GM12878 (cell line): ENCODE measurements around the gene POFUT1. TPM values are rescaled to one million over a fixed set of nuclear protein-coding genes. Genes with fewer than 3 reads are reported as not detected.

Experiments used
- ATF7 ChIP-seq: fragments of 450-650 bp; IDR thresholded peaks from 2 replicates; pipeline ENCODE4 v1.6.1; 2016; ENCODE audit warnings: low read depth, mild to moderate bottlenecking
- CREB1 ChIP-seq: IDR thresholded peaks from 2 replicates; pipeline ENCODE4 v1.6.1; 2012; ENCODE audit warnings: low read depth, mild to moderate bottlenecking, inconsistent platforms
- CREM ChIP-seq: IDR thresholded peaks from 2 replicates; pipeline ENCODE4 v1.6.1; 2014; ENCODE audit warnings: antibody characterized with exemption, low read depth
- FOS ChIP-seq: IDR thresholded peaks from 3 replicates; pipeline ENCODE4 v1.6.1; 2011; ENCODE audit warnings: borderline replicate concordance; ENCODE audit not compliant: insufficient read length; ENCODE audit errors: extremely low read depth
- NKRF ChIP-seq: fragments of 450-650 bp; conservative IDR thresholded peaks from 2 replicates; pipeline ENCODE4 v1.6.1; 2017; ENCODE audit warnings: mild to moderate bottlenecking, moderate library complexity
- SIN3A ChIP-seq: IDR thresholded peaks from 2 replicates; pipeline ENCODE4 v1.6.1; 2012; ENCODE audit warnings: low read depth, low read length, improper control_type of control experiment
- SMARCA5 ChIP-seq: fragments of 450-650 bp; IDR thresholded peaks from 2 replicates; pipeline ENCODE4 v1.6.1; 2017; ENCODE audit warnings: mild to moderate bottlenecking
- TARDBP ChIP-seq: IDR thresholded peaks from 2 replicates; pipeline ENCODE4 v1.6.1; 2016; ENCODE audit warnings: borderline replicate concordance
- ZBTB40 ChIP-seq: fragments of 450-650 bp; IDR thresholded peaks from 2 replicates; pipeline ENCODE4 v1.6.1; 2016; ENCODE audit warnings: mild to moderate bottlenecking, moderate library complexity, borderline replicate concordance
- polyA plus RNA-seq, 11 experiments: library from polyadenylated mRNA; depleted of rRNA in 4 of 11; unstranded in 6 of 11; stranded (reverse) in 5 of 11; fragments of >200 nt; fragmentation: Nextera tagmentation in 4 of 11; fragmentation: Illumina TruSeq in 1 of 11; extraction: Ambion mirVana in 4 of 11; extraction: Trizol in 1 of 11; gene quantifications; 1 replicate in 1 of 11; 2 replicates in 10 of 11; pipeline versions ENCODE4 v1.2.1 to v1.2.3, GENCODE V29; 2011 to 2016; ENCODE audit warnings: inconsistent platforms in 2 of 11, missing spikeins in 2 of 11, low read depth in 1 of 11
- total RNA-seq, 4 experiments: library from RNA; depleted of rRNA in 3 of 4; stranded (reverse); fragments of >200 nt in 3 of 4; fragmentation: Illumina TruSeq in 1 of 4; extraction: Trizol in 1 of 4; gene quantifications; 2 replicates each; pipeline versions ENCODE4 v1.2.1 to v1.2.3, GENCODE V29; 2013 to 2021
- TF ChIP-seq, protein P1 (sequence below): fragments of 450-650 bp; IDR thresholded peaks from 2 replicates; pipeline ENCODE4 v1.6.1; 2014; ENCODE audit warnings: mild to moderate bottlenecking

Gene POFUT1
- total and polyA plus RNA-seq, 10 of the 15 experiments (the other 5 are each of a cell fraction or from before 2014, with no cell fraction given), result 2.6 to 33.4 (median 23.1) TPM

- TF ChIP-seq, protein P1, sequence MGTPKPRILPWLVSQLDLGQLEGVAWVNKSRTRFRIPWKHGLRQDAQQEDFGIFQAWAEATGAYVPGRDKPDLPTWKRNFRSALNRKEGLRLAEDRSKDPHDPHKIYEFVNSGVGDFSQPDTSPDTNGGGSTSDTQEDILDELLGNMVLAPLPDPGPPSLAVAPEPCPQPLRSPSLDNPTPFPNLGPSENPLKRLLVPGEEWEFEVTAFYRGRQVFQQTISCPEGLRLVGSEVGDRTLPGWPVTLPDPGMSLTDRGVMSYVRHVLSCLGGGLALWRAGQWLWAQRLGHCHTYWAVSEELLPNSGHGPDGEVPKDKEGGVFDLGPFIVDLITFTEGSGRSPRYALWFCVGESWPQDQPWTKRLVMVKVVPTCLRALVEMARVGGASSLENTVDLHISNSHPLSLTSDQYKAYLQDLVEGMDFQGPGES, result no peak
- TF ChIP-seq CREM, result peak; percentile 73
- peak; percentile 92 for TF ChIP-seq CREB1
- TF ChIP-seq NKRF, result no peak
- TF ChIP-seq TARDBP, result no peak
- TF ChIP-seq SMARCA5, result no peak
- TF ChIP-seq FOS, result no peak
- 0 out of 2 replicates have a peak, but pooled peaks have one; percentile 19 for TF ChIP-seq ATF7
- TF ChIP-seq SIN3A, result no peak
- TF ChIP-seq ZBTB40, result no peak
These were observed 2.4 kb upstream of the POFUT1 start (continued) for GRCh38 chr20:32205110-32205842.
